ENCODE measurements around the gene P3H1.

P3H1 gene

DNA sequence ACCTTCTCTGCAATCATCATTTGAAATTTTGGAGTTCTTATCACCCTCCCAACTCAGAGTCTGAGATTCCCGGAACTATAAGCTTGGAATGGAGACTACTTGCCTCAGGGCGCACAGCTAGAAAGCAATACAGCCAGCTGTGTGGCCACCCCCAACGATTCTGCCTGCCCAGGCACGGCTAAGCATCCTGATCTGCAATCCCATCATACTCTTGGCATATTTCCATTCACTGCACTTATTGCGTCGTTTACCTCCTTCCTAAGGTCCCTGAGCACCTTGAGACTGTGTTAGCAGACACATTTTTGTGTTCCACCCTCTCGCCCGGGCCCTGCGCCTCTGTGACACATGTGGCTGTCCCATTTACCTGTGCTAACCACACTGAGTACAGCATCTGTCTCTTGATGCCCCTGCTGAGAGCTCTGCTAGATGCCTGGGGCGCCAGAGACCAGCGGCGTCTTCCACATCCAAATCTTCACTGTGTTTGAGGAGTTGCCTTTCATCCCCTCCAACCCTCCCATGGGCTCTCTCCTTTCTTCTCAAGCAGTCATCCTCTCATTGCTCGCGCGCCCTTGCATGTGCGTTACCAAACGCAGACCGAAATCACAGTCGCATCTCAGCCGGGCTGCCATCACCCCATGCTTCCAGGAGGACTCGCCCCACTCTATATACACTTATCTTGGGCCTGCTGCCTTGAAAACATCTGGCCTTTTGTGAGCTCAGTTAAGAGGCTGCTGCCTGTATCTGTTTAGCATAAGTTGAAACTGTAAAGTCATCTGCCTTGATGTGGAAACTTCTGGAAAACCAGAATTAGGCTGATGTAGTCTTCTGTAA, 23.3 kb downstream of the P3H1 start:
- DNase-seq: no peak

DNA sequence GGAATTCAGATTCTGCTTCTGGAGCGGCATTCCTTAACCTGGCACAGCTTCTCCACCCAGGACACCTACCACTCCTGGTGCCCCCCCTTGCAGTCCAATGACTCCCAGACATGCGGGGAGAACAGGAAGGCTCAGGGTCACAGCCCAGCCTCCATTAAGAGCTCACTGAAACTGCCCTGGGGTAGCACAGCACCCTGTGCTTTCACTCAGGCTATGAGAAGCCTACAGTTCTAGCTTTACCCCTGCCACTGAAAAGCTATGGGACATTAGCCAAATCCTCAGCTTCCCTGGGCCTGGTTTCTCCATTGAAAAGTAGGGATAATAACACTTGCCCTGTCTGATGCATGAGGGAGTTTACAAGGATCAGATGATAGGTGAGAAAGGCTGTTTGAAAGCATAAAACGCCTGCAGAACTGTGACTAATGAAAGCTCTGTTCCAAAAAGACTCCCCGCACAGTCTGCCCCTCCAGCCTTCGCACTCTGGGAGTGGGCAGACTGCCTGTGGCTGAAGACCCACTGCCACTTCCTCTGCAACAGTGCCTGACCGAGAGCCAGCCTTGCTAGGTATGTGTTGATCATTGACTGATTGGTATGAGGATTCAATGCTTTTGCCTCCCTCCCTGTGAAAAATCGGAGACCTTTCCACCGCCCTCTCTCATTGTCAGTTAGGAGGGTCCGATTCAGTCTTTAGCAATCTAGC, 24.1 kb downstream of the P3H1 start:
- DNase-seq: no peak

DNA sequence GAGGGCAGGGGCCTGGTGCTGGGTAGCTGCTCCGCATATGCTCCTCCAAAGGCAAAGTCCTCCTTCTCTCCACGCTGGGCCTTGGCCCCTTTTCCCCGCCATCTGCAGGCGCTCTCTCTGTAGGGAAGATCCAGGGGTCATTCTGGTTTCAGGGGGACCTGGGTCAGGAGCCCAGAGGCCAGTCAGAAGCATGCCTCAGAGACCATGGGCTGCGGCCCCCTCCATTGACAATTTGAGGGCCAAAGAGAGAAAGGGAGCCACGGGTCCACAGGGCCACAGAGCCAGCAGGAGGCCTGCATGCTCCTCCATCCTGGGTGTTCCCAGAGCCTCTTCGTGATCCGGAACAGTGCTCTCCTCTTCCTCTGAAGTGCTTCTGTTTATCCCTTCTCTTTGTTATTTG, 24.7 kb downstream of the P3H1 start:
- DNase-seq: no peak

DNA sequence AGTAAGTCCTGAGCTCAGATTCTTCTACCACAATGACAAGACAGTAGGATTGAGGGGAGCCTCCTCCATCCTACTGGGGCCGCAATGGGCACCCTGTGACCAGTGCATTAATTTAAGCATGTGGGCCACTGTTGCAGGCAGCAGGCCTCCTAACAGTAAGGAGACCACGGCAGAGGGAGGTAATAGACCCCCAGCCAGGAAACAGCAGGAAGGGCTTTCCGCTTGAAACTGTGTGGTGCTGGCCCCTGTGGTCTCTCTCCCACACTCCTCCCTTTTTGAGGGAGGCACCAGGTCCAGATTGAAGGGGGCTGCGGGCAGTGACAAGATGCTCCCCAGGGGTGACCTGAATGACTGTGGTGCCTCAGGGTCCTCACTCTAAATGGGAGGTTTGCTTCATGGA, 25.1 kb downstream of the P3H1 start:
- DNase-seq: no peak

DNA sequence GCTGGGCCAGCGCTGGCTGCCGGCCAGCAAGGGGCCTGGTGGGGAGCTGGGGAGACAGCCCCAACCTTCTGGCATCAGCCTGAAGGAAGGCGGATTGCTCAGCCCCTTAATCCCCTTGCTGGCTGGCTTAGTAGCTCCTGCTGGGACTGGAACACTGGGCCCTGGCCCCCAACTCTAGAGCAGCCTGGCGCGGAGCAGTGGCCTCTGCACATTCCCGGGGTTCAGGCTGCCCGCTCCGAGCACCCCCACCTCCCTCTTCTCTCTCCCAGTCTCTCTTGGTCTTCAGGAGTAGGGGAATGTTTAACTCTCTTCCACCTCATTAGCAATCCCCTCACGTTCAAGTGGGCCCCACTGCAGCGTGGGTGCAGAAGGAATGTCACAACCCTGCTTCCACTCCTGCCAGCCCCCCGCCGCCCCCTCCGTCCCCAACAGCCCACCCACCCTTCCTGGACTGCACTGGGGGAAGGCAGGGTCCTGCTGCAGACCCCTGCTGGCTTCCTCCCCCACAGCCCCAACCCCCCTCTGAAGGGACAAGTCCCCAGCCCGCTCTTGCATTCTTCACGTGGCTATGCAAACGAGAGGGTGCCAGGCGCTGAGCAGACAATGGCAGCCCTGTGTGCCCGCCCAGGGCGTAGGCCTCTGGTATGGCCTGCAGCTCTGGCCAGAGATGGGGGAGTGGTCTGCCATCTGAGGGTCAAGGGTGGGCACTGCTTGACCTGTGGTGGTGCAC, 25.8 kb downstream of the P3H1 start:
- DNase-seq: no peak

DNA sequence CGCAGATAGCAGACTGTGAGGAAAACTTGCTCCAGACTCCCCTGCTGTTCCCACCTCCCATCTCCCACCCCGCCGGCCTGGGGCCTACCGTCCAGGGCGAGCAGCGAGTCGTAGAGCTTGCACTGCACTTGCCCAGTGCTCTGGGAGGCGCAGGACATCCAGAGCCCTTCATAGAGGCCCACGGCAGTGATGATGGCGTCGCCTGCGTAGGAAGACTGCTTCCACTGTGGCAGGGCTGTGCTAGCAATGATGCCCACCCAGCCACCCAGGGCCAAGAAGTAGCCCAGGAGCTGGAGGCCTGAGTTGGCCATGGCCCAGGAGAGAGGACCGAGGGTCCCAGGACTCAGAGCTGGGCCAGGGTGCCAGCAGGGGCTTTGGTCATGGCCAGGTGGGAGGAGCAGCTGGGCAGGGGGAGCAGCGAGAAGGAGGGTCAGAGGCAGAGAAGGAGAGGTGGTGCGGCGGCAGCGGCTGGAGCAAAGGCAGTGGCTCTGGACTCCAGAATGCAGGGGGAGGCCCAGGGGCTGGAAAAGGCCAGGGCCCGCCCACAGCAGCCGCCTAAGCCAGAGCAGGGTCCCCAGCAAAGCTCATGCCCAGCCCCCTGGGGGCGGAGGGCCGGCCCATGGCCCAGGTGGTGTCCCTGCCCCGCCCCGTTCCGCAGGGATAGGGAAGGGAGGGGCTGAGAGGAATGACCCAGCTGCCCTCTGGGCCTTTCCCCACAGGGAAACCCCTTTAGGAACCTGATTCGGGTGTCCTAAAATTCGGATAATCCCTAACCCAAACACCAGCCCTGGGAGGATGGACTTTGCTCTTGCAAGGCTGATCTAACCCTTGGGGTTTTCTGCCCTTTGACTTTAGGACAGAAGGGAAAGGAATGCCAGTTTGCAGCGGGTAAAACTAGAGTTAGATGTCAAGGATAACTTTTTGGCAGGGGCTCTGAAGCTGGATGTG, 26.8 kb downstream of the P3H1 start, which contains the start of gene CLDN19:
Gene CLDN19 (minus strand): TSS at position 484 of the 948 bp plus-strand sequence. CDS start 173 bp downstream, at position 311.
- DNase-seq: no peak

DNA sequence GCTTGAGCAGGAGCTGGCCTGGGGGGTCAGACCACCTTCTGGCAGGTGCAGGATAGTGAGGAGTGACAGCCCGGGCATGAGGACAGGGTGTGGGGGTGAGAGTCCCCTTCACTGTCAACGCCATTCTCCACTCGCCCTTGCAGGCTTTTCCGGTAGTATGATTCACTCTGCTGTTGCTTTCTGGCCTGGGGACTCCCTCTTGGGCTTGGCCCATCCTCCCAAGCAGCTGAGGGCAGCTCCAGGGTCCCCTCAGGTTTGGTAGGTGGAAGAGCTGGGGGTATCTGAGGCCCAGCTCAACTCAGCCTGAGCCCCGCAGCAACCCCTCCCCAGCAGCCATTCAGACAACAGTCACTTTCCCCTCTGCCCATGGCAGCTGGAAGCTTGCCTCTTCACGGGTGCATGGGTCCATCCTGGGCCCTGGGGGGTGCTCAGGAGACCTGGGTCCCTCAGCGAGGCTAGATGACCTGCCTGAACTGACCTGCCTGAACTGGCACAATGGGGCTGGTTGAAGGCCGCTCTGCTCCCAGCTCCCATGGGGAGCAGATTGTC, 28.1 kb downstream of the P3H1 start:
- no peak for DNase-seq

DNA sequence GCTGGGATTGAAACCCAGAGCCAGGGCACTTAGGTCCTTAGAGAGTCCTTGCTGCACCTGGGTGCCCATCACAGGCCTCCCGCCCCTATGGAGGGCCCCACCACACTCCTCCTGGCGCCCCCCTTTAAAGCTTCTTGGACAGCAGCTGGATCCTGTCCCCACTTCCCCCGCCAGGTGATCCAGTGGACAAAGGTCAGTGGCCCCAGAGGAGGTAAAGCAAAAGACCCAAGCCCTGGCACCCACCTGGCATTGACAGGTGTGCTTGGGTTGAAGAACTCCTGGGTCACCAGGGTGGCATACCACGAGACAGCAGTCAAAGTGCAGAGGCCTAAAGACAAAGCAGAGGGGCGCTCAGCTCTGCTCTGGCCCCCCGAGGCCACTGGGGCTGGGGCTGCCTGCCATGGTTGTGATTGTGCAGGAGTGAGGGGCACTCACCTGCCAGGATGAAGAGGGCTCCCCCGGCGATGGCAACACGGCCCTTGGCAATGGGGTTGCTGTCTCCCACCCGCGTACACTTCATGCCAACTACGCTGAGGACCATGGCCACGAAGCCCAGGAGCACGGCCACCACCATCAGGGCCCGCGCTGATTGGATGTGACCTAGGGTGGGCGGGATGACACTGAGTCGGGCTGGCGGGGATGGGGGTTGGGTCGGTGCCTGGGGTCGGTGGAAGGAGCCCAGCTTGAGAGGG, 28.7 kb downstream of the P3H1 start:
- DNase-seq: no peak

DNA sequence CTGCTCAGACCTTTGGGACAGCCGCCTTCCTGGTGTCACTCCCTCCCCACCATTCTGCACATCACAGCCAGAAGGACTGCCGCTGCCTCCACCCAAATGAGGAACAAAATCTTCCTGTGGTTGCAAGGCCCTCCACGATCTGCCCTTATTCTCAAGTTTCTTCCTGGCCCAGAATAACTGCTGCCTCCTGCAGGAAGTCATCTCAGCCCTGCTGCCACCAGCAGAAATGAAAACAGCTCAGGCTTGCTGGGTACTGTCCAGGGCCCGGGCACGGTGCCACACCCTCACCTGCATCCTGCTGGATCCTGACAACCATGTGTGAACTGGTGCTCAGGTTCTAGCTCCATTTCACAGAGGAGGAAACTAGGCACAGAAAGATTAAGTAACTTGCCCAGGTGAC, 29.6 kb downstream of the P3H1 start:
- DNase-seq: no peak

DNA sequence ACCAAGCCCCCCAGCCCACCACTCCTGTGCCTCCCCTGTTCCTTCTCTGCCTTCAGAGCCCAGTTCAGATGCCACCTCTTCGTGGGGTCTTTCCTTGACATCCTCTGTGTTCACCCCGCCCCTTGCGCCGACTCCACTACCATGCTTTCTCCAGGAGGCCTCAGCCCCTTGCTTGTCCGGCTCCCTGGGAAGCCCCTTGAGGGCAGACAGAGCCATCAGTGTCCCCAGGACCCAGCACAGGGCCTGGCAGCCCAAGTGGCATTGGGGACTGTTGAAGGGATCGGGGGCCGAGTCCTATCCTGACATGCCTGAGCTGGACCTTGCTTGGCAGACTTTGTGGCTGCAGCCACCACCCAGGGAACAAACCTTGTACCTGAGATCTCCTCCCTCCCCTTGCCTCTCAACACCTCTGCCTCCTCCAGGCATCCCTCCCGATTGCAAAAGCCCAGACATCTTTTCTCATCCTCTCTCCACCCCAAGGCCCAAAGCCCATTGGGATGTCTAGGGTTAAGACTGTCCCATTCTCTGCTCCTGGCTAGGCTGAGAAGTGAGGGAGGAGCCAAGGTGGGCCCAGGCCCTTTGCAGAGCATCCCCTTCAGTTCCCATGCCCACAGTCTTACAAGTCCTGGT, 30.1 kb downstream of the P3H1 start:
- DNase-seq: no peak

DNA sequence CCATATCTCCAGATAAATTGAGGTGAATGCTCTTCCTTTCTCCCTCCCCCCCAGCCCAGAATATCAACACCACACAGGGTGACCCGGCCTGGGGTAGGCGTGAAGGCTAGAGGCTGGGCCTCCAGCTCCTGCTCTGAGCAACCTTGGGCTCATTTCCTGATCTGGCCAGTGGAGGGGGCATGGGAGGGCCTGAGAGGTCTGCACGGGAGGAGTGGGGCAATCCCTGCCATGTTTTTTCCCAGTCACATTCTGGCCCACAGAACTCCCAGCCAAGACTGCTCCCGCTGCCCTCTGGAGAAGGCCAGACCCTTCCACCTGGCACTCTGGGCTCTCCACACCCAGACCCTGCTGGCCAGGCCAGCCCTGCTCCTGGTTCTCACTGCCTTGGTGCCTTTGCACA, 30.7 kb downstream of the P3H1 start:
- DNase-seq: no peak

DNA sequence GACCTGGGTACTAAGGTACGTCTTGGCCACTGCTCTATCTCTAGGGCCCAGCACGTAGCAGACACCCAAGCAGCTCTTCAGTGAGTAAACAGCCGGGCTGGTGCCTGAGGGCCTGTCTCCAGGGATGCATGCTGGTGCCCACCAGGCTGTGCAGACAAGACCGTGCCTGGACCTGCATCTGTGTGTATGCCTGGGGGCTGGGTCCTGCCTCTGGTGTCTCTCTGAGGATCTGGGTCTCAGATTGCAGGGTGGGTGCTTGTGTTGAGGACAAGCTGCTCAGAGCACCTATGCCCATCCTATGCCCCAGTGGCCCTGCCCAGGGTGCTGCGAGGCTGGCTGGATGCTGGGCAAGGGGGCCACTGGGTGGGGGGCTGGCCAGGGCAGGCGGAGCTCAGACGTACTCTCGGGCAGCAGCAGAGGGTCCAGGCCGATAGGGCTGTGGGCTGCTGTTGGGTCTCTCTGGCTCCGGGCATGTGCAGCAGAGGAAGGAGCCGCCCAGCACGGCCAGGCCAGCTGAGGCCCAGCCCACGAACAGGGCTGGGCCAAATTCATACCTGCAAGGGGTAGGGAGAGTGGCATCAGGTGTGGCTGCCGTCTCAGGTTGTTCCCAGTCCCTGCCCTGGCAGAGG, 31.2 kb downstream of the P3H1 start:
- DNase-seq: no peak

DNA sequence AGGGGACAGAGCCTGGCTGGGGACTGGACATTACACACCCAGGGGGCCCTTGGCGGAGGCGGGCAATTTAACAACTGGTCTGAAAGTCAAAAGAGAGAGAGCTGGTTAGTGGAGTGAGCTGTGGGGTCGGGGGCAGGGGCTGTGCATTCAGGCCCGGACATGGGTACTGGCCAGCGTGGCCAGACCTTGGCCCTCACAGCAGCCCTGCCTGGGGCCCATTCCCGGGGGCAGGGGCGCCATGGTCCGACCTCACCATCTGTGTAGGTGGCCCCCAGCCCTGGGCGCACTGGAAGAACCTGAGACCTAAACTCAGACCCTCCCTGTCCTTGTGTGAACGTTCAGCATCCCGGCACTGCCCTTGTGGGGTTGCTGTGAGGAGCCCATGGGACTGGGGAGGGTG, 31.8 kb downstream of the P3H1 start:
- no peak for DNase-seq

DNA sequence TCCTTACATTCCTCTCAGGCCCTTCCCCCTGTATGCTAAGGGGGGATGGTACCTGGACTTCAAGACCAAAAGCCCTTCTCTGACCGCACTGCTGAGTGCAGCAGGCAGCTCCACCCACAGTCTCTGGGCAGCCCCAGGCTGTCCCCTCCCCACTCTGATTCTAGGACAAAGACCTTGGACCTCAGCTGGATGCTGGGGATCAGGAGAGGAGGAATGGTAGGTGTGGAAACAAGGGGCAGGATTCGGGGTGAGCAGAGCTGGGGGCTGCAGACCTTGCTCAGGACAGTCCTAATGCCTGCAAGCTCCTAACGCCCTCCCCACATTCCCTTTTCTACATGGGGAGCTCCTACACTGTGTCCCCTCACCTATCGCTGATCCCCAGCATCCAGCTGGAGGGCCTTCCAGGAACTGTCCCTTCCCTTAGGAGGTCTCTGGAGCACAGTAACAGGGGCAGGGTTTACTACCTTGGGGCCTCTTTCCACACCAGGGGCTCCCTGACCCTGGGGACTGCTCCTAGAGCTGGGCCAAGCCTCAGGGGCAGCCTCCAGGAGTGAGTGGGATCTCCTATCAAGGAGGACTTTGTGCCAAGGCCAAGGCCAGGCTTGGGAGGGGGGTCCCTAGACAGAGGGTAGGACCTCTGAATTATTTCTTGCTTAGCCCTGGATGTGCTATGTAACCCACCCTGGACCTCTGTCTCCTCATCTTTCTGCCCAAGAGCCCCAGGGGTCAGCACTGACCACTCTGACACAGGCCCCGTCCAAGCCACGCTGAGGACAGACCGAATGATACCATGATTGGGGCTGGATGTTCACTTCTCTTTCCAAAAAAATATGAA, 32.4 kb downstream of the P3H1 start:
- DNase-seq: no peak

DNA sequence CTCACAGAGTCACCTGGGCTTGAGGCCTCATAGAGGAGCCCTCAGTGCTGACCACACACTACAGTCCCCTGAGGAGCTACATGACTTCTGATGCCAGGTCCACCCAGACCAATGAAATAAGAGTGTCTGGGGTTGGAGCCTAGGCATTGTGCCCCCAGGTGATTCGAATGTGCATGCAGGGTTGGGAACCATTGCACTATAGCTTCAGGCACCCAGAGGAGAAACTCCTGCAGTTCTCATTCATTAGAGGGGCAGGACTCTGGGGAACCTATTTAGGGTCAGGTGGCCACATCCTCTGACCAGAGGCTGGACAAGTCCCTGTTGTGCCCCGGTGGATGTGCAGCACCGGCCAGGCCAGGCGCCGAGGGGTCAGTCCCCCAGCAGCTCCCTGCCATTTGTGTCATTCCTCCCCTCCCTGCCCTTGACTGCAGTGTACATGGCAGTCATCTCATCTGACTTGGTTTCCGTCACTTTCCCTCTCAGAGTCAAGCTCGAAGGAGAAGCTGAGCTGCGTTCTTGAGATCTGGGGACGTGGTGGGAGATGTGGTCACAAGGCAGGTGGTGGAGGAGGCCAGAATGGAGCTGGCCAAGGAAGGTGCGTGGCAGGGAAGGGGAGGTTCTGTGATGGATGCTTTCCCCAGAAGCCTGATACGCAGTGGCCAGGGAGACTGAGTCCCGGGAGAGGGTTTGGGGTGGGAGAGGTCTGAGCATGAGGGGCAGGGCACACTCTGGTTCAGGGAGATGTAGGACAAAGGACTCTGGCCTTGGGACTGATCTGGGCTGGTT, 33.2 kb downstream of the P3H1 start:
- no peak for DNase-seq

DNA sequence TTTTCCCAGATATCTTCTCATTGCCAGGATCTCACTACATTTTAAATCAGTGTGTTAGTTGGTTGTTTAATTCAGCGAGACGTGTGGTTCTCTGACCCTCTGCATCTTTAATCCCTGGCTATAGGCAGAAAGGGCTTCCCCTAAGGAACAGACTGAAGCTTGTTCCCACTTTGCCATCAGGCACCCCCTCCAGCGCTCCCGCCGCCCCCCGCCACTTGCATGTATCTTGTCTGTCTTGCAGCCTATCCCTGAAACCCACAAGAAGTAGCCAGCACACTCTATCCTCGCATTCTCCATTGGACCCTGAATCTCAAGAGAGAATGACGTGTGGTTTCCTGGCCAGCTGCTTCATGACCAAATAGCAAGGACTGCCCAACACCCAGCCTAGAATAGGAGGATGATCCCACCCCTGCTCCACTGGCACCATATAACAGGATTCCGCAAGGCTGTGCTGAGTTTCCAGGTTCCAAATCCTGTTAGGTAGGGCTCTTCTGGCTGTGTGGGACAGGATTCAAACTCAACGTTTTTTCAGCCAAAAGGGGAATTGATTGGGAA, 34.6 kb downstream of the P3H1 start:
- no peak for DNase-seq

DNA sequence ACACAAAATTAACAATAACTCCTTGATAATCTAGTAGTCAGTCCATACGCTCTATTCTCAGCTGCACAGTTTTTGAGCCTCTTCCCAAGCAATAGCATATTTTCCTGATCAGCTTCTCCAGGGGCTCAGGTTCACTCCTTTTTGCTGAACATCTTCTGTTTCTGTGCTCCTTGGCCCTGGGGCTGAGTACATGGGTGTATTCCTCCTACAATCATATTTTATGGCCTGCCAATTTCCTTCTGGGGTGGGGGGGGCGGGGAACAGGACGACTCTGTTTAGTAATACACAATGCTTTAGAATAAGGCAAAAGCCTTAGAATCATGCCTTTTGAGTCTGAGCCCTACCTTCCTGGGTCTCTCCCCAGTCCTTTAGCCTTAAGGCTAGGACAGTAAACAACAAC, 35.2 kb downstream of the P3H1 start:
- no peak for DNase-seq

DNA sequence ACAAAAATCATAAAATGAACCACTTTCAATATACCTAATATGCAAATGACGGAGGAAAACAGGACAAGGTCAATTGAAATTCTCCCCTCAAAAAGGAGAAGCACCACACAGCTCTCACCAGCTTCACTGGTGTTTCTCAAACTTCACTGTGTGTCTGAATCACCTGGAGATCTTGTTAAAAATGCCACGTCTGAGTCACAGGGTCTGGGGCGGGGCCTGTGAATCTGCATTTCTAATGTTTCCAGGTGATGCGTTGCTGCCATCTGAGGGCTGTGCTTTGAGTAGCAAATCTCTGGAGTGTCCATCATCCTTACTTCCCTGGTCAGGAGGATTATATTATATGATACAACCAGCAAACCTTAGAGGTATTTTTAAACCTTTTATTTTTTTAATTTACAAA, 35.8 kb downstream of the P3H1 start:
- DNase-seq: no peak

DNA sequence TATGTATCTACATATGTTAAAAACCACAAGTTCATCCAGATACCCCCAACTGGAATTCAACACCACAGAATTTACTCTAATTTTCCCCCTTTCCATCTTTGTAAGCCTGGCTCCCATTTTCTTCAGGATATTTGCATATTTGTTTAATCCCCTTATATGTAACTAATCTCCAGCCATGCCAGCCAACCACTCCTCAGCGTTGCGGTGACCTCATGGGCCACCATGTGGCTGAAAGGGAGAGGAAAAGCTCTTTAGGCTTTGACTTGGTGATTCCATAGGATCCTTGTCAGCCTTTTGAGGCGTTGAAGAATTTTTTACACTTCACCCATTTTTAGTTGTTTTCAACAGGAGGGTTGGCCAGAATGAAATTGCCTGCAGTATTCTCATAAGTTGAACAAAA, 36.8 kb downstream of the P3H1 start:
- DNase-seq: no peak
